ENCODE results near the gene AGAP1. TPM values are rescaled to one million over a fixed set of nuclear protein-coding genes. Genes with fewer than 3 reads are reported as not detected.

AGAP1 gene
- total and polyA plus RNA-seq, 7 donors: 10.8 to 42.7 (median 18.6) TPM

DNA sequence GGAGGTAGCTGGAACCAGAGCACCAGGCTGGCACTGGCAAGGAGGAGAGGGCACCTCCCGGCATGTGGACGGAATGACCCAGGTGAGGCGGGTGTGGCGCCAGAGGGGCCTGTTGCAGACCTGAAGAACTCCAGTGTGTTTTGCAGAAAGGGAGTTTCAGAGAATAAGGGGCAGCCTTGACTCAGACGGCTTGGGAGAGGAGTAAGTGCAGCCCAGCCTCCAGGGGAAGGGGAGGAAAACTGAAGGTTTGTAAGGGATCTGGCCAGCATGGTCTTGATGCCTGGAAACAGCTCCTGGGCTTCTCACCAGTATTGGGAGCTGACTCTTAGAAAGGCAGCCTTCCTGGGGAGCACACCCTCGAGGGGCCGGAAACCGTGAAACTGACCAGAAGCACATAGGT is 101.1 kb downstream of the AGAP1 start:
- TF ChIP-seq EP300 (IDR thresholded peaks at IDR 0.05) (no peak), POLR2AphosphoS5 (IDR thresholded peaks at IDR 0.05) (no peak), POLR2A (IDR thresholded peaks at IDR 0.05) (no peak)
- TF ChIP-seq, protein P1, sequence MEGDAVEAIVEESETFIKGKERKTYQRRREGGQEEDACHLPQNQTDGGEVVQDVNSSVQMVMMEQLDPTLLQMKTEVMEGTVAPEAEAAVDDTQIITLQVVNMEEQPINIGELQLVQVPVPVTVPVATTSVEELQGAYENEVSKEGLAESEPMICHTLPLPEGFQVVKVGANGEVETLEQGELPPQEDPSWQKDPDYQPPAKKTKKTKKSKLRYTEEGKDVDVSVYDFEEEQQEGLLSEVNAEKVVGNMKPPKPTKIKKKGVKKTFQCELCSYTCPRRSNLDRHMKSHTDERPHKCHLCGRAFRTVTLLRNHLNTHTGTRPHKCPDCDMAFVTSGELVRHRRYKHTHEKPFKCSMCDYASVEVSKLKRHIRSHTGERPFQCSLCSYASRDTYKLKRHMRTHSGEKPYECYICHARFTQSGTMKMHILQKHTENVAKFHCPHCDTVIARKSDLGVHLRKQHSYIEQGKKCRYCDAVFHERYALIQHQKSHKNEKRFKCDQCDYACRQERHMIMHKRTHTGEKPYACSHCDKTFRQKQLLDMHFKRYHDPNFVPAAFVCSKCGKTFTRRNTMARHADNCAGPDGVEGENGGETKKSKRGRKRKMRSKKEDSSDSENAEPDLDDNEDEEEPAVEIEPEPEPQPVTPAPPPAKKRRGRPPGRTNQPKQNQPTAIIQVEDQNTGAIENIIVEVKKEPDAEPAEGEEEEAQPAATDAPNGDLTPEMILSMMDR (IDR thresholded peaks at IDR 0.05): no peak
- Histone ChIP-seq H3K27ac (no peak overlapping the region), H3K4me3 (no peak overlapping the region), H3K27me3 (no peaks in the 10 kb centered on the region), H3K4me1 (peaks cover 0 to 26% (median 14%) of the 10 kb centered on the region in 4 donors), H3K36me3 (no peaks in the 10 kb centered on the region), H3K9me3 (no peaks in the 10 kb centered on the region)
- 70 to 83% methylated on average over 8 of the region's 8 CpGs for WGBS, 2 donors
- no peak for DNase-seq
- intact Hi-C loops (cut with DNase I): loop anchor here (1.0 to 5.0 kb wide), 5 partner anchors 75 to 459 kb away; partner anchors contain the start of gene AGAP1

DNA sequence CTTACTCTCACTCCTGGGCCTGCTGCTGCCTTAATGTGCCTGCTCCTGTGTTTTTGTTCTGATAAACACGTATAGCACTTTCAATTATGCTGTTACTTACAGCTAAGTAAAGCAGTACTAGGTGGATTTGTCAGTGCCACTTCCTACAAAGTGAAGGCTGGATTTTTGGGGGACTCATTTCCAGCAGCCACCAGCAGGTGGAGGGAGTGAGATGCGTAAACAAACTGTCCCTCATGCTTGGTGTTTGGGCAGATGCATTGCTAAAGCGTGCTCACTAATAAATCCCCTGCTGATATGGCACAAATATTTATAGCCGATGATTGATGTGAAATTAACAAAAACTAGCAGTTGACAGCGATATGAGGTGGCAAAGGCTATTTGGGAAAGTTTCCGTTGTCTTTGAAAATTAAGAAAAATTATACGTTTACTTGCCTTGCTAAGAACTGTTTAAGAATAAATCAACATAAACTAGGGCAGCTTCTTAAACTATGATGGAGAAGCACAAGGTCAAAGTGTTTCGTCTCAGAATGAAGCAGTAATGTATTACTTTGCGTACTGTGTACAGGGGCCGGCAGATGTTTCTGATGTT is 101.7 kb downstream of the AGAP1 start:
- H3K27me3 ChIP-seq: no peaks in the 10 kb centered on the region
- DNase-seq: peak; percentile 87
- intact Hi-C loops (cut with DNase I): loop anchor here (1.0 kb wide), 2 partner anchors 75 to 151 kb away; no protein-coding TSS in a partner anchor
- H3K4me3 ChIP-seq: no peak overlapping the region
- H3K4me1 ChIP-seq: peaks cover 0 to 31% (median 19%) of the 10 kb centered on the region in 4 donors
- H3K27ac ChIP-seq: no peak overlapping the region
- no peaks in the 10 kb centered on the region for H3K9me3 ChIP-seq
- WGBS, 2 donors: 42 to 51% methylated on average over 10 of the region's 10 CpGs
- no peaks in the 10 kb centered on the region for H3K36me3 ChIP-seq
- TF ChIP-seq, protein P1 (IDR thresholded peaks at IDR 0.05): peak; percentile 78 to 88 (median 86)
- TF ChIP-seq EP300 (IDR thresholded peaks at IDR 0.05) (no peak), POLR2A (IDR thresholded peaks at IDR 0.05) (no peak), POLR2AphosphoS5 (IDR thresholded peaks at IDR 0.05) (no peak)

DNA sequence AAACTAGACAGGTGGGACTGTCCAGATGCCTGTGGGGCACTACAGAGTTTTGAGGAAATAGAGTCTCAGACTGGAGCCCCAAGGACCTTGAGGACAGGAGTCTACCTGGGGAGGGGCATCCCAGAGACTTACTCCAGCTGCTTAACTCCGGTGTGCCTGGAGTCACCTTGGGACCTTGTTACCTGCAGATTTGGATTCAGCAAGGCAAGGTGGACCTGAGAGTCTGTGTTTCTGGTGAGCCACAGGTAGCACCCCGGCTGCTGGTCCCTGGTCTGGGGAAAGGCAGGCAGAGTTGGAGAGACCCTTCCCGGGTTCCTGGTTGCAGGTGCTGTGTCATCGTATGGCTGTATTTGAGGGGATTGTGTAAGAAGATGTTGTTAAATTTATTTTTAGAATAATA is 102.4 kb downstream of the AGAP1 start:
- Histone ChIP-seq H3K9me3 (no peaks in the 10 kb centered on the region), H3K4me3 (no peak overlapping the region), H3K27me3 (no peaks in the 10 kb centered on the region), H3K4me1 (peaks cover 0 to 37% (median 20%) of the 10 kb centered on the region in 4 donors), H3K36me3 (no peaks in the 10 kb centered on the region), H3K27ac (no peak overlapping the region)
- intact Hi-C loops (cut with DNase I): no loop called here
- TF ChIP-seq POLR2A (IDR thresholded peaks at IDR 0.05) (no peak), EP300 (IDR thresholded peaks at IDR 0.05) (no peak), POLR2AphosphoS5 (IDR thresholded peaks at IDR 0.05) (no peak)
- TF ChIP-seq, protein P1 (IDR thresholded peaks at IDR 0.05): no peak
- WGBS, 2 donors: 86 to 90% methylated on average over 4 of the region's 4 CpGs
- no peak for DNase-seq

DNA sequence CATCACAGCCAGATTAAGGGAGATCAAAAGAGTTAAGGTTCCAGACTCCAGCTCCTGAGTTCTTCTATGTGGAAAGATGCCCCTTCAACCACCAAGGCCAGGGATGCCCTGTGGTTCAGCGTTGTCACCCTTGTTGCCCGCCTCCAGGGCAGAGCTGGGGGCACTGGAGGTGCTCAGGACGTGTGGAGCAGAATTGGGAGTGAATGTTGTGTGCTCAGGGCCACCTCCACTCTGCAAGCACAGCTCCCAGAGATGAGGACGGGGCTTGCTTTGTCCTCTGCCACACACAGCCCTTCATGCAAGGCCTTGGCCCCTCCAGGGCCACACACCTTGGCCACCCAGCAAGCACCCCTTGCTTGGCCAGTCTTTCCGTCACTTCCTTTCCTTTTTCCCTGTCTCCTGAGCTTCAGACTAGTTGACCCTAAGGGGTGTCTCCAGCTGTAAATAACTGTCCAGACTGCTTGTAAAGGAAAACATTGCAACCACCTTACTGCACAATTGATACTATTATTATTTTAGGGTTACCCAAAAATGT is 103.3 kb downstream of the AGAP1 start:
- no peaks in the 10 kb centered on the region for H3K9me3 ChIP-seq
- 87 to 92% methylated on average over 5 of the region's 5 CpGs for WGBS, 2 donors
- no peaks in the 10 kb centered on the region for H3K27me3 ChIP-seq
- intact Hi-C loops (cut with DNase I): no loop called here
- no peak overlapping the region for H3K4me3 ChIP-seq
- no peak for DNase-seq
- no peak overlapping the region for H3K27ac ChIP-seq
- TF ChIP-seq EP300 (IDR thresholded peaks at IDR 0.05) (no peak), POLR2A (IDR thresholded peaks at IDR 0.05) (no peak), POLR2AphosphoS5 (IDR thresholded peaks at IDR 0.05) (no peak)
- TF ChIP-seq, protein P1 (IDR thresholded peaks at IDR 0.05): no peak
- no peaks in the 10 kb centered on the region for H3K36me3 ChIP-seq
- H3K4me1 ChIP-seq: peaks cover 0 to 37% (median 20%) of the 10 kb centered on the region in 4 donors

All from sigmoid colon (tissue), 7 donors.